ENCODE results near the gene GNB1L.

GNB1L gene

GRCh38 chr22:19754701-19755144, 100.0 kb downstream of the GNB1L start:
- H3K27me3 ChIP-seq (ENCODE audit: insufficient read depth, low read length) = peaks cover 68% of the 10 kb centered on the region
- no peaks in the 10 kb centered on the region for H3K36me3 ChIP-seq (ENCODE audit: control insufficient read depth in 1 of 2, insufficient read depth in 2 of 2, low read length in 2 of 2)
- H3K9ac ChIP-seq (ENCODE audit: low read length) = no peak overlapping the region
- H3K4me2 ChIP-seq (ENCODE audit: low read length) = no peak overlapping the region
- H4K8ac ChIP-seq (ENCODE audit: low read depth, low read length) = no peak overlapping the region
- no peak overlapping the region for H4K91ac ChIP-seq (ENCODE audit: low read depth, low read length)
- no peak overlapping the region for H3K4ac ChIP-seq (ENCODE audit: low read depth, low read length)
- H2BK120ac ChIP-seq (ENCODE audit: insufficient read depth, low read length, poor library complexity) = no peak overlapping the region
- H3K14ac ChIP-seq (ENCODE audit: low read length) = no peak overlapping the region
- no peak for DNase-seq
- no peak overlapping the region for H3K4me3 ChIP-seq (ENCODE audit: low read depth, low read length)
- peaks cover 0 to 6% of the 10 kb centered on the region in 2 experiments for H3K4me1 ChIP-seq (ENCODE audit: control insufficient read depth in 1 of 2, insufficient read depth in 2 of 2, low read length in 2 of 2)
- no peak overlapping the region for H3K18ac ChIP-seq (ENCODE audit: low read length)
- H2AFZ ChIP-seq (ENCODE audit: insufficient read depth, low read length, poor library complexity) = no peak overlapping the region
- no peak overlapping the region for H4K12ac ChIP-seq (ENCODE audit: low read depth, low read length)
- H3K79me1 ChIP-seq (ENCODE audit: low read length) = no peaks in the 10 kb centered on the region
- no peaks in the 10 kb centered on the region for H3K79me2 ChIP-seq (ENCODE audit: control insufficient read depth, insufficient read depth, low read length, poor library complexity)
- peaks cover 13% of the 10 kb centered on the region for H3K9me3 ChIP-seq (ENCODE audit: insufficient read depth, low read depth, low read length)
- H2AK5ac ChIP-seq (ENCODE audit: low read length) = no peak overlapping the region
- no peak overlapping the region for H3K27ac ChIP-seq (ENCODE audit: low read depth, low read length)
- H3K23ac ChIP-seq (ENCODE audit: low read length) = no peak overlapping the region
- no peak overlapping the region for H2BK5ac ChIP-seq (ENCODE audit: low read depth, low read length, poor library complexity)
- no CpG with 5 or more reads among the region's 14 CpGs for WGBS (ENCODE audit: extremely low coverage, insufficient coverage, insufficient read length)
- no peak overlapping the region for H2BK12ac ChIP-seq (ENCODE audit: low read length)

- Histone ChIP-seq H4K12ac (ENCODE audit: low read depth, low read length) (no peak overlapping the region), H3K4me2 (ENCODE audit: low read length) (no peak overlapping the region), H2BK120ac (ENCODE audit: insufficient read depth, low read length, poor library complexity) (no peak overlapping the region), H2AK5ac (ENCODE audit: low read length) (no peak overlapping the region), H3K14ac (ENCODE audit: low read length) (no peak overlapping the region), H3K9ac (ENCODE audit: low read length) (no peak overlapping the region), H3K9me3 (ENCODE audit: insufficient read depth, low read depth, low read length) (peaks cover 13% of the 10 kb centered on the region), H3K27me3 (ENCODE audit: insufficient read depth, low read length) (peaks cover 62% of the 10 kb centered on the region), H4K8ac (ENCODE audit: low read depth, low read length) (no peak overlapping the region), H2AFZ (ENCODE audit: insufficient read depth, low read length, poor library complexity) (no peak overlapping the region), H4K91ac (ENCODE audit: low read depth, low read length) (no peak overlapping the region), H3K79me2 (ENCODE audit: control insufficient read depth, insufficient read depth, low read length, poor library complexity) (no peaks in the 10 kb centered on the region), H3K4ac (ENCODE audit: low read depth, low read length) (no peak overlapping the region), H3K4me3 (ENCODE audit: low read depth, low read length) (peak overlapping the region; percentile 32), H3K4me1 (ENCODE audit: control insufficient read depth in 1 of 2, insufficient read depth in 2 of 2, low read length in 2 of 2) (peaks cover 0 to 6% of the 10 kb centered on the region in 2 experiments), H3K79me1 (ENCODE audit: low read length) (no peaks in the 10 kb centered on the region), H2BK12ac (ENCODE audit: low read length) (no peak overlapping the region), H3K36me3 (ENCODE audit: control insufficient read depth in 1 of 2, insufficient read depth in 2 of 2, low read length in 2 of 2) (no peaks in the 10 kb centered on the region), H2BK5ac (ENCODE audit: low read depth, low read length, poor library complexity) (no peak overlapping the region), H3K23ac (ENCODE audit: low read length) (no peak overlapping the region), H3K18ac (ENCODE audit: low read length) (no peak overlapping the region), H3K27ac (ENCODE audit: low read depth, low read length) (no peak overlapping the region)
- WGBS (ENCODE audit: extremely low coverage, insufficient coverage, insufficient read length) = no CpG with 5 or more reads among the region's 14 CpGs
- no peak for DNase-seq
Observed at GRCh38 chr22:19753996-19754700, 100.5 kb downstream of the GNB1L start.

- Histone ChIP-seq H4K8ac (ENCODE audit: low read depth, low read length) (no peak overlapping the region), H3K4me1 (ENCODE audit: control insufficient read depth in 1 of 2, insufficient read depth in 2 of 2, low read length in 2 of 2) (peaks cover 0 to 6% of the 10 kb centered on the region in 2 experiments), H3K4me3 (ENCODE audit: low read depth, low read length) (no peak overlapping the region), H3K36me3 (ENCODE audit: control insufficient read depth in 1 of 2, insufficient read depth in 2 of 2, low read length in 2 of 2) (no peaks in the 10 kb centered on the region), H4K12ac (ENCODE audit: low read depth, low read length) (no peak overlapping the region), H3K27me3 (ENCODE audit: insufficient read depth, low read length) (peaks cover 53% of the 10 kb centered on the region), H3K9me3 (ENCODE audit: insufficient read depth, low read depth, low read length) (peaks cover 13% of the 10 kb centered on the region), H3K4me2 (ENCODE audit: low read length) (no peak overlapping the region), H3K27ac (ENCODE audit: low read depth, low read length) (no peak overlapping the region), H3K14ac (ENCODE audit: low read length) (no peak overlapping the region), H4K91ac (ENCODE audit: low read depth, low read length) (no peak overlapping the region), H3K4ac (ENCODE audit: low read depth, low read length) (no peak overlapping the region), H3K18ac (ENCODE audit: low read length) (no peak overlapping the region), H2AFZ (ENCODE audit: insufficient read depth, low read length, poor library complexity) (no peak overlapping the region), H3K79me1 (ENCODE audit: low read length) (no peaks in the 10 kb centered on the region), H2BK12ac (ENCODE audit: low read length) (no peak overlapping the region), H2AK5ac (ENCODE audit: low read length) (no peak overlapping the region), H3K79me2 (ENCODE audit: control insufficient read depth, insufficient read depth, low read length, poor library complexity) (no peaks in the 10 kb centered on the region), H2BK5ac (ENCODE audit: low read depth, low read length, poor library complexity) (no peak overlapping the region), H3K23ac (ENCODE audit: low read length) (peak overlapping the region; percentile 11), H3K9ac (ENCODE audit: low read length) (no peak overlapping the region), H2BK120ac (ENCODE audit: insufficient read depth, low read length, poor library complexity) (no peak overlapping the region)
- DNase-seq = no peak
- WGBS (ENCODE audit: extremely low coverage, insufficient coverage, insufficient read length) = no CpG with 5 or more reads among the region's 10 CpGs
Observed at GRCh38 chr22:19753090-19753842, 101.4 kb downstream of the GNB1L start.

GRCh38 chr22:19751497-19752245, 103.0 kb downstream of the GNB1L start:
- H2AK5ac ChIP-seq (ENCODE audit: low read length) = no peak overlapping the region
- H2BK120ac ChIP-seq (ENCODE audit: insufficient read depth, low read length, poor library complexity) = no peak overlapping the region
- no peak overlapping the region for H3K14ac ChIP-seq (ENCODE audit: low read length)
- H3K27me3 ChIP-seq (ENCODE audit: insufficient read depth, low read length) = peaks cover 37% of the 10 kb centered on the region
- H4K8ac ChIP-seq (ENCODE audit: low read depth, low read length) = no peak overlapping the region
- no peak overlapping the region for H4K12ac ChIP-seq (ENCODE audit: low read depth, low read length)
- H3K79me2 ChIP-seq (ENCODE audit: control insufficient read depth, insufficient read depth, low read length, poor library complexity) = no peaks in the 10 kb centered on the region
- DNase-seq = no peak
- H3K9ac ChIP-seq (ENCODE audit: low read length) = no peak overlapping the region
- no peak overlapping the region for H4K91ac ChIP-seq (ENCODE audit: low read depth, low read length)
- no peak overlapping the region for H2BK5ac ChIP-seq (ENCODE audit: low read depth, low read length, poor library complexity)
- H3K27ac ChIP-seq (ENCODE audit: low read depth, low read length) = no peak overlapping the region
- H3K4ac ChIP-seq (ENCODE audit: low read depth, low read length) = no peak overlapping the region
- H3K79me1 ChIP-seq (ENCODE audit: low read length) = peaks cover 1% of the 10 kb centered on the region
- H3K4me1 ChIP-seq (ENCODE audit: control insufficient read depth in 1 of 2, insufficient read depth in 2 of 2, low read length in 2 of 2) = peaks cover 0 to 6% of the 10 kb centered on the region in 2 experiments
- H3K4me2 ChIP-seq (ENCODE audit: low read length) = no peak overlapping the region
- no peak overlapping the region for H3K18ac ChIP-seq (ENCODE audit: low read length)
- H2BK12ac ChIP-seq (ENCODE audit: low read length) = no peak overlapping the region
- WGBS (ENCODE audit: extremely low coverage, insufficient coverage, insufficient read length) = no CpG with 5 or more reads among the region's 14 CpGs
- H3K9me3 ChIP-seq (ENCODE audit: insufficient read depth, low read depth, low read length) = peaks cover 12% of the 10 kb centered on the region
- no peak overlapping the region for H2AFZ ChIP-seq (ENCODE audit: insufficient read depth, low read length, poor library complexity)
- H3K36me3 ChIP-seq (ENCODE audit: control insufficient read depth in 1 of 2, insufficient read depth in 2 of 2, low read length in 2 of 2) = no peaks in the 10 kb centered on the region
- H3K23ac ChIP-seq (ENCODE audit: low read length) = no peak overlapping the region
- H3K4me3 ChIP-seq (ENCODE audit: low read depth, low read length) = no peak overlapping the region

All from trophoblast cell (in vitro differentiated cells and primary cell).